LNCaP clone FGC (cell line): ENCODE measurements around the gene DNAJC13.
"Not testable (repeated sequence)": the region's sequence is repeated elsewhere in the genome, so short reads cannot be mapped to it uniquely, and the experiment has no call there.

Experiments used
- DNase-seq: peaks from one replicate; pipeline ENCODE4 v3.0.0-alpha.2; 2011; ENCODE audit warnings: low read depth
- H3K4me3 ChIP-seq: 2 replicates; pipeline ENCODE4 v1.5.1; 2011; ENCODE audit warnings: mild to moderate bottlenecking, low read depth, low read length, control low read depth
- CTCF ChIP-seq: IDR thresholded peaks from 2 replicates; pipeline ENCODE4 v1.5.1; 2012; ENCODE audit warnings: mild to moderate bottlenecking; ENCODE audit not compliant: control insufficient read depth, insufficient read depth; ENCODE audit errors: extremely low read depth

Gene DNAJC13

GRCh38 chr3:132380920-132381319 lies 36.4 kb upstream of the DNAJC13 start:
- TF ChIP-seq CTCF = no peak
- no peak for DNase-seq
- H3K4me3 ChIP-seq = no peak overlapping the region

GRCh38 chr3:132381348-132381944 lies 35.9 kb upstream of the DNAJC13 start:
- no peak for DNase-seq
- no peak overlapping the region for H3K4me3 ChIP-seq
- no peak for TF ChIP-seq CTCF

GRCh38 chr3:132382267-132382666 lies 35.0 kb upstream of the DNAJC13 start:
- H3K4me3 ChIP-seq = no peak overlapping the region
- DNase-seq = no peak
- no peak for TF ChIP-seq CTCF

- DNase-seq = no peak
- TF ChIP-seq CTCF = no peak
- H3K4me3 ChIP-seq = no peak overlapping the region
Measured at GRCh38 chr3:132382688-132383194, 34.6 kb upstream of the DNAJC13 start.

- no peak overlapping the region for H3K4me3 ChIP-seq
- DNase-seq = no peak
- no peak for TF ChIP-seq CTCF
Measured at GRCh38 chr3:132386259-132386658, 31.0 kb upstream of the DNAJC13 start.

GRCh38 chr3:132392675-132393074 lies 24.6 kb upstream of the DNAJC13 start:
- H3K4me3 ChIP-seq, DNase-seq: not testable (repeated sequence)

- DNase-seq = no peak
- no peak overlapping the region for H3K4me3 ChIP-seq
- TF ChIP-seq CTCF = no peak
Measured at GRCh38 chr3:132394320-132394719, 23.0 kb upstream of the DNAJC13 start.
